Naive thymus-derived CD4-positive, alpha-beta T cell (primary cell): Measurements from ENCODE around the gene TSSC4. TPM values are rescaled to one million over a fixed set of nuclear protein-coding genes. Genes with fewer than 3 reads are reported as not detected.

Experiments used
- ATAC-seq: fragments of 150-1000 bp; cut with Tn5 transposase; 2 replicates; pipeline ENCODE4 v1.10.0; 2021; ENCODE audit warnings: mild to moderate bottlenecking, moderate library complexity
- CTCF ChIA-PET: fragments of 350-600 bp; sonication (Branson Sonifier 250); formaldehyde crosslinking; loops from one replicate; lab custom pipeline; 2021; ENCODE audit warnings: antibody characterized with exemption; lab: Charles Lee
- POLR2A ChIA-PET: fragments of 350-600 bp; sonication (Branson Sonifier 250); formaldehyde crosslinking; loops from one replicate; lab custom pipeline; 2021; ENCODE audit warnings: antibody characterized with exemption, inconsistent platforms; lab: Charles Lee
- DNase-seq, 9 donors: peaks; one replicate each; pipeline versions ENCODE4 v3.0.0 to v3.0.0-alpha.2; 2020 to 2022; ENCODE audit warnings: mixed read lengths in 1 of 9
- H3K27ac ChIP-seq: one replicate; pipeline ENCODE4 v1.7.0; 2013; ENCODE audit warnings: mild to moderate bottlenecking, low read depth, low read length, moderate library complexity
- H3K27me3 ChIP-seq, 2 donors: one replicate each; pipeline ENCODE4 v1.7.0; 2013; ENCODE audit warnings: low read length in 2 of 2, mild to moderate bottlenecking in 2 of 2, moderate library complexity in 2 of 2; ENCODE audit not compliant: control insufficient read depth in 2 of 2, insufficient read depth in 2 of 2
- H3K36me3 ChIP-seq, 3 experiments: 1 replicate in 2 of 3; 2 replicates in 1 of 3; pipeline ENCODE4 v1.7.0; 2013; ENCODE audit warnings: low read length in 3 of 3, mild to moderate bottlenecking in 3 of 3, moderate library complexity in 1 of 3; ENCODE audit not compliant: insufficient read depth in 3 of 3, control insufficient read depth in 2 of 3
- H3K4me1 ChIP-seq, 2 donors: one replicate each; pipeline ENCODE4 v1.7.0; 2013; ENCODE audit warnings: low read length in 2 of 2, mild to moderate bottlenecking in 2 of 2, moderate library complexity in 1 of 2; ENCODE audit not compliant: control insufficient read depth in 2 of 2, insufficient read depth in 2 of 2
- H3K4me3 ChIP-seq: 2 replicates; pipeline ENCODE4 v1.7.0; 2013; ENCODE audit warnings: mild to moderate bottlenecking, low read length
- H3K9me3 ChIP-seq, 3 experiments: 1 replicate in 2 of 3; 2 replicates in 1 of 3; pipeline ENCODE4 v1.7.0; 2013; ENCODE audit warnings: low read length in 3 of 3; ENCODE audit not compliant: control insufficient read depth in 2 of 3
- H3K27ac Mint-ChIP-seq, 9 donors: one replicate each; pipeline ENCODE4 v1.8.0; 2020 to 2022; ENCODE audit warnings: mixed read lengths in 9 of 9, mild to moderate bottlenecking in 8 of 9, moderate library complexity in 5 of 9, inconsistent platforms in 2 of 9
- H3K27me3 Mint-ChIP-seq, 5 donors: one replicate each; pipeline ENCODE4 v1.8.0; 2021 to 2022; ENCODE audit warnings: mixed read lengths in 5 of 5, mild to moderate bottlenecking in 1 of 5
- H3K36me3 Mint-ChIP-seq, 5 donors: one replicate each; pipeline ENCODE4 v1.8.0; 2020 to 2022; ENCODE audit warnings: mixed read lengths in 5 of 5, mild to moderate bottlenecking in 3 of 5, inconsistent platforms in 1 of 5
- H3K4me1 Mint-ChIP-seq, 7 donors: one replicate each; pipeline ENCODE4 v1.8.0; 2020 to 2022; ENCODE audit warnings: mixed read lengths in 7 of 7, mild to moderate bottlenecking in 3 of 7, inconsistent platforms in 1 of 7
- H3K4me3 Mint-ChIP-seq, 10 donors: one replicate each; pipeline ENCODE4 v1.8.0; 2020 to 2022; ENCODE audit warnings: mild to moderate bottlenecking in 10 of 10, mixed read lengths in 10 of 10, moderate library complexity in 6 of 10, inconsistent platforms in 2 of 10
- H3K9me3 Mint-ChIP-seq, 11 donors: one replicate each; pipeline ENCODE4 v1.8.0; 2020 to 2022; ENCODE audit warnings: mixed read lengths in 11 of 11, mild to moderate bottlenecking in 4 of 11, inconsistent platforms in 1 of 11, moderate library complexity in 1 of 11
- intact Hi-C, 2 donors: fragments of 100-400 bp; cut with micrococcal nuclease; formaldehyde crosslinking; loops; one replicate each; pipeline ENCODE4 v1.15.1; 2023
- polyA plus RNA-seq, 2 donors: library from polyadenylated mRNA; unstranded; fragments of 300-500 nt; fragmentation: Illumina TruSeq; gene quantifications; one replicate each; pipeline ENCODE4 v1.2.3, GENCODE V29; 2021
- total RNA-seq, 6 experiments: library from RNA in 5 of 6; stranded (reverse) in 5 of 6; gene quantifications; 1 replicate in 5 of 6; 2 replicates in 1 of 6; pipeline ENCODE4 v1.2.3 and lab custom pipeline; 2021 to 2026

Gene TSSC4
- total and polyA plus RNA-seq, 7 experiments from 2014 or later = 43.6 to 83.7 (median 51.7) TPM

DNA sequence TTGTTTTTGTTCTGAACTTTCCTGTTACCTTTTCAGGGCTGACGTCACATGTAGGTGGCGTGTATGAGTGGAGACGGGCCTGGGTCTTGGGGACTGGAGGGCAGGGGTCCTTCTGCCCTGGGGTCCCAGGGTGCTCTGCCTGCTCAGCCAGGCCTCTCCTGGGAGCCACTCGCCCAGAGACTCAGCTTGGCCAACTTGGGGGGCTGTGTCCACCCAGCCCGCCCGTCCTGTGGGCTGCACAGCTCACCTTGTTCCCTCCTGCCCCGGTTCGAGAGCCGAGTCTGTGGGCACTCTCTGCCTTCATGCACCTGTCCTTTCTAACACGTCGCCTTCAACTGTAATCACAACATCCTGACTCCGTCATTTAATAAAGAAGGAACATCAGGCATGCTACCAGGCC lies 3.5 kb upstream of the TSSC4 start:
- ATAC-seq (no peak), DNase-seq (no peak)
- H3K4me3 Mint-ChIP-seq = no peak overlapping the region
- Histone ChIP-seq H3K27me3 (no peaks in the 10 kb centered on the region), H3K4me3 (no peak overlapping the region), H3K27ac (no peak overlapping the region), H3K9me3 (no peaks in the 10 kb centered on the region), H3K4me1 (peaks cover 17 to 23% of the 10 kb centered on the region in 2 donors), H3K36me3 (peaks cover 0 to 58% (median 2%) of the 10 kb centered on the region in 3 experiments)
- peak overlapping the region in 4 of 9 donors; percentile 56 to 95 (median 69) for H3K27ac Mint-ChIP-seq
- intact Hi-C loops = no loop called here
- POLR2A ChIA-PET = no interaction called here
- peaks cover 0 to 4% (median 0%) of the 10 kb centered on the region in 5 donors for H3K36me3 Mint-ChIP-seq
- peaks cover 0 to 25% (median 15%) of the 10 kb centered on the region in 7 donors for H3K4me1 Mint-ChIP-seq
- H3K9me3 Mint-ChIP-seq = no peaks in the 10 kb centered on the region
- CTCF ChIA-PET = no interaction called here
- H3K27me3 Mint-ChIP-seq = peaks cover 0 to 2% (median 0%) of the 10 kb centered on the region in 5 donors

DNA sequence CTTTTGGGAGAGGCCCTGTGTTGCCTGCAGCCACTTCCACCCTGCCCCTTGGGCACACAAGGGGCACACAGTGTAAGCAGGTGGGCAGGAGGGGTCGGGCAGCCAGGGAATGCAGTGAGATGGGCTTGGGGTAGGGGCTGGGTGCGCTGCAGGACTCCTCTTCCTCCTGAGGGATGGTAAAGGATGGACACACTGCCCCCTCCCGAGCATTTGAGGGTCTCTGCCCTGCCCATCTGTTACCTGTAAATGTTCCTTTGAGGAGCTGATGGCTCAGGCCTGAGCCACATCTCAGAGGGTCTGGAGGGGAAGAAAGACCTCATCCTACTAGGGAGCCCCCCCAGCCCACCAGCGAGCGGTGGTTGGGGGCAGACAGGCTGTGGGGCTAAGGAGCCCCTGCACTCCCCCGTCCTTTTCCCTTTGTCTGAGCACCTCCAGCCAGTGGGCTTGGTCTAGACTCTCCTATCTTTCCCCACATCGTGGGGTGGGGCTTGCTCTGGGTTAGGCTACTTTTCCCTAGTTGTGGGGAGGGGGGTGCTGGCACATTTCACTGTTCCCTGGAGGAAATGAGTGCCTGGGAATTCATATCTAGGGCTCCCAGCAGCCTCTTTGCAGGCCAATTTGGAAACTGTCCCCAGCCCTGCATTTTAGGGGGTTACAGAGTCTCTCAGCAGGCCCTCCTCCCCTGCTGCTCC lies 1.7 kb upstream of the TSSC4 start:
- H3K27me3 ChIP-seq = no peaks in the 10 kb centered on the region
- ATAC-seq = no peak
- Mint-ChIP-seq H3K4me1 (peaks cover 0 to 28% (median 16%) of the 10 kb centered on the region in 7 donors), H3K27me3 (peaks cover 0 to 2% (median 0%) of the 10 kb centered on the region in 5 donors), H3K9me3 (no peaks in the 10 kb centered on the region), H3K27ac (peak overlapping the region; percentile 90 to 97 (median 95)), H3K36me3 (peaks cover 0 to 9% (median 0%) of the 10 kb centered on the region in 5 donors), H3K4me3 (peak overlapping the region; percentile 86 to 97 (median 91))
- peak overlapping the region; percentile 93 for H3K27ac ChIP-seq
- peaks cover 0 to 58% (median 0%) of the 10 kb centered on the region in 3 experiments for H3K36me3 ChIP-seq
- intact Hi-C loops = no loop called here
- peak overlapping the region; percentile 75 for H3K4me3 ChIP-seq
- no peak for DNase-seq
- H3K9me3 ChIP-seq = no peaks in the 10 kb centered on the region
- ChIA-PET CTCF (interaction anchor here (1.2 to 2.7 kb wide), 2 partner anchors 21 to 94 kb away, joined by 3 to 11 read pairs; no protein-coding TSS in a partner anchor), POLR2A (interaction anchor here (1.2 to 3.5 kb wide), 4 partner anchors 11 to 494 kb away, joined by 4 to 27 read pairs (median 14); partner anchors contain the start of genes C11orf21, CD81 and TSPAN32)
- peaks cover 22 to 24% of the 10 kb centered on the region in 2 donors for H3K4me1 ChIP-seq

DNA sequence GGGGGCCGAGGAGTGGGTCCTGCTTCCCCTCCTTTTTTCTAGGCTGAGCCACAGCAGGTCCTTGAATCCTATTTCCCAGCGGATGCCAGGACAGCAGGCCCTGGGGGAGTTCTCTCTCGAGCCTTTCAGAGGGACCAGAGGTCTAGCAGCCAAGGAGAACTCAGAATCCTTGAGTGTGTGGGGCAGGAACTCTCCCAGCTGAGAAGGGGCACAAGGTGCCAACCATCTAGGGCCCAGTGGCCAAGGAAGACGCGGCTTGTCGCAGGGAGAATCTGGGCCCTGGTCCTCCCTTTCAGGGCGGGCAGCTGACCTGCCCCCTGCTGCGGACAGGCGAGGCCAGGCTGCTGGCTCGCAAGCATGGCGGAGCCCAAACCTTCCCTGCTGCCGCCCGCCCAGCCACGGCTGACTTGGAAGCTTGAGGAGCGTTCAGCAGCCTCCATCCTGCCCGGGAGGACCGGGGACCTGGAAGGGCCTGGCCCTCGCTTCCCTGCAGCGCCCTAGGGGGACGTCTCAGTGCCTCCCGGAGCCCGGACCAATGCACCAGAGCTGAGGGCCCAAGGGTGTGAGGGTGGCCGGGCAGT lies 972 bp upstream of the TSSC4 start:
- H3K27me3 Mint-ChIP-seq = peaks cover 0 to 2% (median 0%) of the 10 kb centered on the region in 5 donors
- Histone ChIP-seq H3K27me3 (no peaks in the 10 kb centered on the region), H3K27ac (peak overlapping the region; percentile 93), H3K9me3 (no peaks in the 10 kb centered on the region), H3K4me1 (peaks cover 19 to 22% of the 10 kb centered on the region in 2 donors), H3K36me3 (peaks cover 0 to 58% (median 0%) of the 10 kb centered on the region in 3 experiments), H3K4me3 (peak overlapping the region; percentile 75)
- intact Hi-C loops = loop anchor here (1.0 to 10.0 kb wide), 16 partner anchors 21 to 1893 kb away; partner anchors contain the start of genes CARS1 (in 2 of the 2), CD81 (in 2 of the 2), NAP1L4 (in 2 of the 2) and CDKN1C (in 1 of the 2)
- H3K27ac Mint-ChIP-seq = peak overlapping the region; percentile 90 to 97 (median 95)
- peak in 3 of 9 donors; percentile 13 to 36 (median 13) for DNase-seq
- ATAC-seq = peak; percentile 0
- H3K36me3 Mint-ChIP-seq = peaks cover 0 to 12% (median 0%) of the 10 kb centered on the region in 5 donors
- H3K4me1 Mint-ChIP-seq = peaks cover 0 to 28% (median 16%) of the 10 kb centered on the region in 7 donors
- no peaks in the 10 kb centered on the region for H3K9me3 Mint-ChIP-seq
- POLR2A ChIA-PET = interaction anchor here (0.8 to 3.5 kb wide), 8 partner anchors 13 to 493 kb away, joined by 3 to 27 read pairs (median 6); partner anchors contain the start of genes C11orf21, CD81, KCNQ1 and TSPAN32
- CTCF ChIA-PET = interaction anchor here (1.2 to 2.7 kb wide), 3 partner anchors 21 to 493 kb away, joined by 5 to 13 read pairs (median 11); no protein-coding TSS in a partner anchor
- peak overlapping the region; percentile 87 to 97 (median 92) for H3K4me3 Mint-ChIP-seq

DNA sequence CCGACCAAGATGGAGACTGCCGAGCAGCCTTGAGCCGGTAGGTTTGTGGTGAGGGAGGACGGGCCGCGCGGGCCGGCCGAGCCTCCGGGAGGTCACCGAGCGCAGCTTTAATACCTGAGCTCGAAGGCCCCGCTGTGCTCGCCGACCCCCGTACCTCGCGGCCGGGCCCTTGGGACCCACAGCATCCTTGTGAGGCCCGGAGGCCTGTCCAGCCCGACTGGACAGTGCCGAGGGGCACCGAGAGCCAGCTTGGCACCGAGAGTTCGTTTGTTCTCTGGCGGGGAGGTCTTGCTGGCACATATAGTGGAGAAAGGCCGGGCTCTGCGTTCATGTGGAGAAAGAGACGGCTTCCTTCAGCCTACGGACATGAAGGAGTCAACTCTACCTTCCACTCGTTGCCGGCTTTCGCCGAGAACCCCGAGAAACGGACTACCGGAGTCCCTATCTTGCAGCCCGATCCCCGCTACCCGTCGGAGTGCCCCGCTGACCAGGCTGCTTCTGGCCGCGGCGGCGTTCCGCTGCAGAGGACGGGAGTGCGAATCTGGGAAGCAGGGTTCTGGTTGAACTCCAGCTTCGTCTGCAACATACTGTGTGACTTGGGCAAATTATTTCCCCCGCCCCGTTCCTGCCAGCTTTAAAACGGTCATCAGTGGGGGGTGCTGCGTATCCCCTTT lies 349 bp downstream of the TSSC4 start:
- ChIA-PET CTCF (interaction anchor here (0.6 to 2.7 kb wide), 9 partner anchors 19 to 1093 kb away, joined by 3 to 13 read pairs (median 5); partner anchors contain the start of gene CD81), POLR2A (interaction anchor here (0.7 to 3.5 kb wide), 13 partner anchors 9 to 591 kb away, joined by 3 to 27 read pairs (median 4); partner anchors contain the start of genes C11orf21, CD81, KCNQ1 and NAP1L4)
- Histone ChIP-seq H3K4me3 (peak overlapping the region; percentile 96), H3K4me1 (peaks cover 19 to 22% of the 10 kb centered on the region in 2 donors), H3K9me3 (no peaks in the 10 kb centered on the region), H3K36me3 (peaks cover 0 to 50% (median 0%) of the 10 kb centered on the region in 3 experiments), H3K27ac (peak overlapping the region; percentile 93), H3K27me3 (no peaks in the 10 kb centered on the region)
- peaks cover 0 to 28% (median 16%) of the 10 kb centered on the region in 7 donors for H3K4me1 Mint-ChIP-seq
- H3K9me3 Mint-ChIP-seq = no peaks in the 10 kb centered on the region
- peak overlapping the region; percentile 90 to 97 (median 95) for H3K27ac Mint-ChIP-seq
- H3K4me3 Mint-ChIP-seq = peak overlapping the region; percentile 87 to 97 (median 92)
- intact Hi-C loops = loop anchor here (1.0 to 10.0 kb wide), 16 partner anchors 19 to 1894 kb away; partner anchors contain the start of genes CARS1 (in 2 of the 2), CD81 (in 2 of the 2), NAP1L4 (in 2 of the 2) and CDKN1C (in 1 of the 2)
- peaks cover 0 to 2% (median 0%) of the 10 kb centered on the region in 5 donors for H3K27me3 Mint-ChIP-seq
- ATAC-seq (no peak), DNase-seq (no peak)
- H3K36me3 Mint-ChIP-seq = peaks cover 0 to 12% (median 0%) of the 10 kb centered on the region in 5 donors

DNA sequence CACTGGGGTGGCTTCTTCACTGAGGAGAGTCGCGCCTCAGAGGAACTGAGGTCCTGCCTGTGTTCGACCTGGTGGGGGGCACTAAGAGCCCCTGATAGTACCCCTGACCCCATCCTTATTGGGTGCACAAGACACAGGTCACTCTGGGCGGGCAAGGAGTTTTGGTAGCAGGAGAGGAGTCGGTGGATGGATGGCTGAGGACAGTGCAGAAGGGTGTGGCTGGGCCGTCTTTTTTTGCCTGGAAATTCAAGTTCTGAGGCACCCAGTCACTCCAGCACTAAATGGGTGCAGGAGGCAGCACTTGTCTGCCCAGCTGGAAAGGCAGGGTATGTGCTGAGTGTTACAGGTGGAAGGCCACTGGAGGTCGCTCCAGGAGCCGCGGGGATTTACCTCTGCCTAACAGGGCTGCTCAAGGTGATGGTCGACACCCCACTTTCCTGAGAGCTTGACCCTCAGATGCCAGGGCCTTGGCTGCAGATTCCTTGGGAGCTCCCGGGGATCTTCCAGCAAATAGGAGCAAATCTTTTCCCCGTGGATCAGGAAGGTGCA lies 960 bp downstream of the TSSC4 start:
- Histone ChIP-seq H3K36me3 (peaks cover 0 to 44% (median 0%) of the 10 kb centered on the region in 3 experiments), H3K27ac (peak overlapping the region; percentile 93), H3K4me1 (peaks cover 19 to 22% of the 10 kb centered on the region in 2 donors), H3K27me3 (no peaks in the 10 kb centered on the region), H3K4me3 (peak overlapping the region; percentile 96), H3K9me3 (no peaks in the 10 kb centered on the region)
- ATAC-seq = no peak
- peak overlapping the region; percentile 87 to 97 (median 92) for H3K4me3 Mint-ChIP-seq
- H3K36me3 Mint-ChIP-seq = peaks cover 0 to 12% (median 0%) of the 10 kb centered on the region in 5 donors
- CTCF ChIA-PET = interaction anchor here (0.8 to 1.0 kb wide), 2 partner anchors 19 to 96 kb away, joined by 3 to 4 read pairs; no protein-coding TSS in a partner anchor
- peaks cover 0 to 2% (median 0%) of the 10 kb centered on the region in 5 donors for H3K27me3 Mint-ChIP-seq
- POLR2A ChIA-PET = interaction anchor here (0.7 to 3.5 kb wide), 6 partner anchors 18 to 148 kb away, joined by 3 to 27 read pairs (median 4); partner anchors contain the start of genes C11orf21 and TSPAN32
- no peak for DNase-seq
- peak overlapping the region; percentile 21 to 96 (median 95) for H3K27ac Mint-ChIP-seq
- H3K9me3 Mint-ChIP-seq = no peaks in the 10 kb centered on the region
- intact Hi-C loops = loop anchor here (2.0 to 10.0 kb wide), 5 partner anchors 613 to 1895 kb away; partner anchors contain the start of genes DUSP8 (in 1 of the 2), RNH1 (in 1 of the 2) and RPLP2 (in 1 of the 2)
- H3K4me1 Mint-ChIP-seq = peaks cover 0 to 28% (median 16%) of the 10 kb centered on the region in 7 donors
